ENCODE results near the gene HLTF. TPM values are rescaled to one million over a fixed set of nuclear protein-coding genes. Genes with fewer than 3 reads are reported as not detected.
"Not testable (repeated sequence)": the region's sequence is repeated elsewhere in the genome, so short reads cannot be mapped to it uniquely, and the experiment has no call there.

Gene HLTF
- total RNA-seq, 2 experiments from 2014 or later, result 3.3 to 3.6 TPM

- no peak overlapping the region for H3K4me3 Mint-ChIP-seq
- TF ChIP-seq CTCF (IDR thresholded peaks at IDR 0.05), result no peak
- H3K4me1 ChIP-seq (ENCODE audit: insufficient read depth, low read length), result no peaks in the 10 kb centered on the region
- ChIA-PET POLR2A (no interaction called here), CTCF (no interaction called here)
- H3K9me3 ChIP-seq (ENCODE audit: control insufficient read depth in 1 of 2, insufficient read depth in 1 of 2, low read length in 2 of 2), result peaks cover 0 to 9% of the 10 kb centered on the region in 2 experiments
- intact Hi-C loops (cut with DNase I, micrococcal nuclease), result no loop called here
- peaks cover 15% of the 10 kb centered on the region for H3K27me3 Mint-ChIP-seq
- no peak overlapping the region for H3K27ac ChIP-seq (ENCODE audit: low read depth in 1 of 2, low read length in 2 of 2)
- H3K27me3 ChIP-seq (ENCODE audit: control insufficient read depth in 1 of 2, insufficient read depth in 2 of 2, low read length in 2 of 2), result no peaks in the 10 kb centered on the region
- no peaks in the 10 kb centered on the region for H3K36me3 ChIP-seq (ENCODE audit: insufficient read depth, low read length)
- no peaks in the 10 kb centered on the region for H3K36me3 Mint-ChIP-seq (ENCODE audit: low read depth)
- no peak overlapping the region for H3K4me3 ChIP-seq (ENCODE audit: low read length)
- H3K9me3 Mint-ChIP-seq, result peaks cover 2% of the 10 kb centered on the region
- H3K4me1 Mint-ChIP-seq (ENCODE audit: low read depth), result no peaks in the 10 kb centered on the region
- no peak for ATAC-seq (ENCODE audit: poor library complexity)
- no peak overlapping the region for H3K27ac Mint-ChIP-seq
- no peak for DNase-seq
Observed at GRCh38 chr3:149101641-149102040, 15.3 kb upstream of the HLTF start.

GRCh38 chr3:149101154-149101553 lies 14.8 kb upstream of the HLTF start:
- TF ChIP-seq CTCF (IDR thresholded peaks at IDR 0.05), result no peak
- Mint-ChIP-seq H3K4me1 (ENCODE audit: low read depth) (no peaks in the 10 kb centered on the region), H3K4me3 (no peak overlapping the region), H3K9me3 (no peaks in the 10 kb centered on the region), H3K27me3 (peaks cover 15% of the 10 kb centered on the region), H3K36me3 (ENCODE audit: low read depth) (no peaks in the 10 kb centered on the region), H3K27ac (no peak overlapping the region)
- H3K27me3 ChIP-seq (ENCODE audit: control insufficient read depth in 1 of 2, insufficient read depth in 2 of 2, low read length in 2 of 2), result no peaks in the 10 kb centered on the region
- H3K27ac ChIP-seq (ENCODE audit: low read depth in 1 of 2, low read length in 2 of 2), result no peak overlapping the region
- H3K4me1 ChIP-seq (ENCODE audit: insufficient read depth, low read length), result no peaks in the 10 kb centered on the region
- CTCF ChIA-PET, result no interaction called here
- peaks cover 0 to 5% of the 10 kb centered on the region in 2 experiments for H3K9me3 ChIP-seq (ENCODE audit: control insufficient read depth in 1 of 2, insufficient read depth in 1 of 2, low read length in 2 of 2)
- intact Hi-C loops (cut with DNase I, micrococcal nuclease), result no loop called here
- POLR2A ChIA-PET, result no interaction called here
- DNase-seq (no peak), ATAC-seq (ENCODE audit: poor library complexity) (no peak)
- H3K36me3 ChIP-seq (ENCODE audit: insufficient read depth, low read length), result no peaks in the 10 kb centered on the region
- no peak overlapping the region for H3K4me3 ChIP-seq (ENCODE audit: low read length)

- H3K36me3 ChIP-seq (ENCODE audit: insufficient read depth, low read length); H3K27ac ChIP-seq (ENCODE audit: low read depth in 1 of 2, low read length in 2 of 2); H3K36me3 Mint-ChIP-seq (ENCODE audit: low read depth); DNase-seq; H3K9me3 Mint-ChIP-seq; H3K4me3 Mint-ChIP-seq; ATAC-seq (ENCODE audit: poor library complexity); POLR2A ChIA-PET; H3K4me1 Mint-ChIP-seq (ENCODE audit: low read depth); H3K4me3 ChIP-seq (ENCODE audit: low read length); H3K27ac Mint-ChIP-seq; H3K27me3 ChIP-seq (ENCODE audit: control insufficient read depth in 1 of 2, insufficient read depth in 2 of 2, low read length in 2 of 2); H3K9me3 ChIP-seq (ENCODE audit: control insufficient read depth in 1 of 2, insufficient read depth in 1 of 2, low read length in 2 of 2); CTCF ChIA-PET; intact Hi-C loops (cut with DNase I, micrococcal nuclease); H3K4me1 ChIP-seq (ENCODE audit: insufficient read depth, low read length): not testable (repeated sequence)
- peaks cover 15% of the 10 kb centered on the region for H3K27me3 Mint-ChIP-seq
Observed at GRCh38 chr3:149097987-149098386, 11.7 kb upstream of the HLTF start.

- no peak for TF ChIP-seq CTCF (IDR thresholded peaks at IDR 0.05)
- ATAC-seq (ENCODE audit: poor library complexity) (no peak), DNase-seq (no peak)
- peaks cover 5% of the 10 kb centered on the region for H3K27me3 Mint-ChIP-seq
- no peaks in the 10 kb centered on the region for H3K9me3 ChIP-seq (ENCODE audit: control insufficient read depth in 1 of 2, insufficient read depth in 1 of 2, low read length in 2 of 2)
- no peaks in the 10 kb centered on the region for H3K4me1 ChIP-seq (ENCODE audit: insufficient read depth, low read length)
- POLR2A ChIA-PET, result no interaction called here
- H3K4me1 Mint-ChIP-seq (ENCODE audit: low read depth), result no peaks in the 10 kb centered on the region
- no peak overlapping the region for H3K27ac ChIP-seq (ENCODE audit: low read depth in 1 of 2, low read length in 2 of 2)
- no peak overlapping the region for H3K4me3 Mint-ChIP-seq
- H3K4me3 ChIP-seq (ENCODE audit: low read length), result no peak overlapping the region
- intact Hi-C loops (cut with DNase I, micrococcal nuclease), result no loop called here
- no peaks in the 10 kb centered on the region for H3K27me3 ChIP-seq (ENCODE audit: control insufficient read depth in 1 of 2, insufficient read depth in 2 of 2, low read length in 2 of 2)
- CTCF ChIA-PET, result no interaction called here
- no peaks in the 10 kb centered on the region for H3K36me3 Mint-ChIP-seq (ENCODE audit: low read depth)
- no peak overlapping the region for H3K27ac Mint-ChIP-seq
- no peaks in the 10 kb centered on the region for H3K9me3 Mint-ChIP-seq
- H3K36me3 ChIP-seq (ENCODE audit: insufficient read depth, low read length), result no peaks in the 10 kb centered on the region
Observed at GRCh38 chr3:149095487-149095886, 9.2 kb upstream of the HLTF start.

Measured in CD4-positive, alpha-beta T cell (primary cell).